BJ (cell line): ENCODE measurements around the gene LRRC15. TPM values are rescaled to one million over a fixed set of nuclear protein-coding genes. Genes with fewer than 3 reads are reported as not detected.

ENCODE experiments used
- CTCF ChIA-PET: fragments of 350-600 bp; formaldehyde crosslinking; extraction: SDS; loops from one replicate; lab custom pipeline; 2021; ENCODE audit warnings: antibody characterized with exemption, inconsistent platforms; lab: Yijun Ruan, JAX
- POLR2A ChIA-PET: fragments of 300-600 bp; sonication (Branson Sonifier 250); formaldehyde crosslinking; extraction: SDS; loops from one replicate; lab custom pipeline; 2021; ENCODE audit warnings: antibody characterized with exemption; lab: Charles Lee
- DNase-seq: peaks from one replicate; pipeline ENCODE4 v3.0.0-alpha.2; 2011; ENCODE audit warnings: low read depth
- H3K27me3 ChIP-seq: 2 replicates; pipeline ENCODE4 v1.6.0; 2011; ENCODE audit warnings: low read length; ENCODE audit not compliant: control insufficient read depth, insufficient read depth
- H3K36me3 ChIP-seq: 2 replicates; pipeline ENCODE4 v1.5.1; 2011; ENCODE audit warnings: low read length; ENCODE audit not compliant: control insufficient read depth, insufficient read depth
- H3K4me3 ChIP-seq: 2 replicates; pipeline ENCODE4 v1.5.1; 2011; ENCODE audit warnings: low read depth, mild to moderate bottlenecking, control low read depth, low read length
- polyA plus RNA-seq: library from polyadenylated mRNA; depleted of rRNA; stranded (reverse); fragments of >200 nt; gene quantifications from 2 replicates; pipeline ENCODE4 v1.2.3, GENCODE V29; 2011
- TF ChIP-seq, protein P1 (sequence below): IDR thresholded peaks from 2 replicates; pipeline ENCODE4 v1.5.1; 2011; ENCODE audit warnings: low read depth, mild to moderate bottlenecking, control low read depth, inconsistent platforms, low read length, moderate library complexity; ENCODE audit not compliant: insufficient read depth

Gene LRRC15
- polyA plus RNA-seq, 1 experiment: 1.2 TPM

DNA sequence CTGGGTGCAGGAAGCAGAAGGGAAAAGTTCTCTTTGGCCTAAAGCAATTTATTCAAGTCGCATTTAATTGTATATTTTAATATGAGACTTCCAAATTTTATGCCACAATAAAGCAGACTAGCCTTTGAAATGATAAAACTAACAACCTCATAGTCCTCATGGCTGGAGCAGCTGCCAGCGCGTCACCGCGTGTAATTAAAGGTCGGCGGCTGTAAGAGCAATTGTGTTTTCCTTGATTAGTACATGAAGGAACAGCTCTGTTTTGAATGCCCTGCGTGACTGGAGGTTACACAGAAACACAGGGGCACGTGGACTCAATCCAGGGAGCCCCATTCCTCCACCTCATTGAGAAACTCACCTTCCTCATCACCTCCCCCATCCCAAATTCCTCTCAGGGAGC, 10.1 kb upstream of the LRRC15 start:
- ChIA-PET POLR2A (no interaction called here), CTCF (interaction anchor here (1.1 to 3.3 kb wide), 3 partner anchors 15 to 35 kb away, joined by 3 to 13 read pairs (median 5); no protein-coding TSS in a partner anchor)
- Histone ChIP-seq H3K4me3 (no peak overlapping the region), H3K36me3 (no peaks in the 10 kb centered on the region), H3K27me3 (peaks cover 7% of the 10 kb centered on the region)
- TF ChIP-seq, protein P1, sequence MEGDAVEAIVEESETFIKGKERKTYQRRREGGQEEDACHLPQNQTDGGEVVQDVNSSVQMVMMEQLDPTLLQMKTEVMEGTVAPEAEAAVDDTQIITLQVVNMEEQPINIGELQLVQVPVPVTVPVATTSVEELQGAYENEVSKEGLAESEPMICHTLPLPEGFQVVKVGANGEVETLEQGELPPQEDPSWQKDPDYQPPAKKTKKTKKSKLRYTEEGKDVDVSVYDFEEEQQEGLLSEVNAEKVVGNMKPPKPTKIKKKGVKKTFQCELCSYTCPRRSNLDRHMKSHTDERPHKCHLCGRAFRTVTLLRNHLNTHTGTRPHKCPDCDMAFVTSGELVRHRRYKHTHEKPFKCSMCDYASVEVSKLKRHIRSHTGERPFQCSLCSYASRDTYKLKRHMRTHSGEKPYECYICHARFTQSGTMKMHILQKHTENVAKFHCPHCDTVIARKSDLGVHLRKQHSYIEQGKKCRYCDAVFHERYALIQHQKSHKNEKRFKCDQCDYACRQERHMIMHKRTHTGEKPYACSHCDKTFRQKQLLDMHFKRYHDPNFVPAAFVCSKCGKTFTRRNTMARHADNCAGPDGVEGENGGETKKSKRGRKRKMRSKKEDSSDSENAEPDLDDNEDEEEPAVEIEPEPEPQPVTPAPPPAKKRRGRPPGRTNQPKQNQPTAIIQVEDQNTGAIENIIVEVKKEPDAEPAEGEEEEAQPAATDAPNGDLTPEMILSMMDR: no peak
- no peak for DNase-seq

DNA sequence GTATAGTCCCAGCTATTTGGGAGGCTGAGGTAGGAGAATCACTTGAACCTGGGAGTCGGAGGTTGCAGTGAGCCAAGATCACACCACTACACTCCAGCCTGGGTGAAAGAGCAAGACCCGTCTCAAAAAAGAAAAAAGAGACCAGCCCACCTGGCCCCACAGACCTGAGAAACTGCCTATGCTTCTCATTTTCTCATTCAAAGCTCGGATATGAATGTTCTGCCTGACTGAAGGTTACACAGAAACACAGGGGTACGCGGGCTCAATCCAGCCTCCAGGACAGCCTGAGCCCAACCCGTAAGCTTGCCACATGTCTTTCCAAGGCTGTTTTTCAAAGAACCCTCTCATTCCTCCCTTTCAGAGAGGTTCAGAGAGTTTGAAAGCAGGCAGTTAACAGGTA, 9.7 kb upstream of the LRRC15 start:
- TF ChIP-seq, protein P1: no peak
- ChIA-PET CTCF (interaction anchor here (1.0 to 3.3 kb wide), 5 partner anchors 15 to 35 kb away, joined by 3 to 13 read pairs (median 4); no protein-coding TSS in a partner anchor), POLR2A (no interaction called here)
- peaks cover 7% of the 10 kb centered on the region for H3K27me3 ChIP-seq
- no peaks in the 10 kb centered on the region for H3K36me3 ChIP-seq
- H3K4me3 ChIP-seq: no peak overlapping the region
- no peak for DNase-seq

DNA sequence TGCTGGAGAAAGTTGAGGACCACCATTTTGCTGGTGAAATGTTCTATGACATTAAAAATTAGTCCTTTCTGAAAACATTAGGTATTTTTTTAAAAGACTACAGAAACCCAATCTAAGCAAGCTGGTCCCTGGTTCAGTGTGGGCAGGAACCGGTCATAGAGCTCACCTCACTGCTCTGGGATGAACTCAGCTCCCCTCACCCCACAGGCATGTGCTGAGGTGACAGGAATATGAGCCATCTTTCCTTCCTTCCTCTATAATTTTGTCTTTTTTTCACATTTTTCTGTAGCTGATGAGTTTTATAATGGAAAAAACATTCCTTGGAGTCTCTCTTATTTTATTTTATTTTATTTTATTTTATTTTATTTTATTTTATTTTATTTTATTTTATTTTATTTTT, 8.2 kb upstream of the LRRC15 start:
- no peaks in the 10 kb centered on the region for H3K36me3 ChIP-seq
- POLR2A ChIA-PET: no interaction called here
- H3K27me3 ChIP-seq: peaks cover 5% of the 10 kb centered on the region
- TF ChIP-seq, protein P1: no peak
- no peak overlapping the region for H3K4me3 ChIP-seq
- no peak for DNase-seq
- CTCF ChIA-PET: interaction anchor here (1.3 to 3.3 kb wide), 3 partner anchors 10 to 45 kb away, joined by 3 to 13 read pairs (median 3); no protein-coding TSS in a partner anchor

DNA sequence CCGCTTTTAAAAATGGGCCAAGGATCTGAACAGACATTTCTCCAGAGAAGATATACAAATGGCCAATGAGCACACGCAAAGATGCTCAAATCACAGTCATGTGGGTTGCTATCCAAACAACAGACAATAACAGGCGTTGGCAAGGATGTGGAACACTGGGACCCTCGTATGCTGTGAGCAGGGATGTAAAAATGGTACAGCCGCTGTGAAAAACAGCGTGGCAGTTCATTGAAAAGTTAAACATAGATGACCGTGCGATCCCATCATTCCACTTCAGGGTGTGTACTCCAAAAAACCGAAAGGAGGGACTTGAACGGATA, 6.7 kb upstream of the LRRC15 start:
- H3K4me3 ChIP-seq: no peak overlapping the region
- no peaks in the 10 kb centered on the region for H3K36me3 ChIP-seq
- DNase-seq: no peak
- ChIA-PET CTCF (no interaction called here), POLR2A (no interaction called here)
- TF ChIP-seq, protein P1: no peak
- peaks cover 5% of the 10 kb centered on the region for H3K27me3 ChIP-seq

DNA sequence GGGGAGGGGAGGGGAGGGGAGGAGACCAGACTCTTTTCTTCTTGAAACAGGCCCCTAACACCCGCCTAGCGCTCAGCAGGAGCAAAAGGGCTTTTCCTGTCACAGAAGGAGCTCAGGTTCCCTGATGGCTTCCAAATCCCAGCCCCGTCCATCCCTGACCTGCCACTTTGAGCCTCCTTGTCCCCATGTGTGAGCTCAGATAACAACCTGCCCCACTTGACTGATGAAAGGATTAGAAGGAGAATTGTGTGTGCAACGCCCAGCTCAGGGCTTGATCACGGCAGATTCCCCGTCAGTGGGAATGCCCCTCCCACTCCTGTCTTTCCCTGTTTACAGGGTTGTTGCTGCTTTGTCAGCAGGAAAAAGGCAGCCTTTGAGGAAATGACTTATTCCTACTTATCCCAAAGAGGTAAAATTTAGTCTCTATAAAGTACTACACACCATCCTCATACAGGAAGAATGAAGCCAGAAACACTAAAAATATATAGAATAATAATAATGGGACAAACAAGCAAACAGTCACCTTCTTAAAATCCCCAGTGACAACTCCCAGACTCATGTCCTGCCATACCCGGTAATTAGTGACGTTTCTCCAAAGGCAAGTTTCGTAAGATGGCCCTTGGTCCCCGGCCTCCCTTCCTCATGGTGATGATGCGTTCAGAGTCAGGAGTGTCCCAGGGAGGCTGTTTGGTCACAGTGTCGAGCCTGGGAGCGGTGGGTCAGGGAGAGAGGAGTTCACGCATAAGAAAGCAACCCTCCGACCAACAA, 6.1 kb upstream of the LRRC15 start:
- ChIA-PET CTCF (interaction anchor here (0.7 to 1.5 kb wide), 4 partner anchors 28 to 114 kb away, joined by 3 to 5 read pairs (median 4); no protein-coding TSS in a partner anchor), POLR2A (no interaction called here)
- Histone ChIP-seq H3K4me3 (no peak overlapping the region), H3K36me3 (no peaks in the 10 kb centered on the region), H3K27me3 (peaks cover 5% of the 10 kb centered on the region)
- TF ChIP-seq, protein P1: no peak
- no peak for DNase-seq
